ENCODE measurements around the gene PHF1.

GRCh38 chr6:33428966-33429749 is 18.3 kb downstream of the PHF1 start:
- TF ChIP-seq CTCF (IDR thresholded peaks at IDR 0.05; ENCODE audit: low read length) = no peak
- no peak for TF ChIP-seq EZH2 (IDR thresholded peaks at IDR 0.05; ENCODE audit: borderline replicate concordance, low read length)

Data from OCI-LY1 (cell line).